ENCODE measurements around the gene KCTD18. TPM values are rescaled to one million over a fixed set of nuclear protein-coding genes. Genes with fewer than 3 reads are reported as not detected.
A peak's percentile ranks its signal among the peaks of the same experiment; 100 is the strongest.

The KCTD18 gene
- polyA plus RNA-seq, 1 of the 3 experiments (the other 2 are of a cell fraction): 8.0 TPM

DNA sequence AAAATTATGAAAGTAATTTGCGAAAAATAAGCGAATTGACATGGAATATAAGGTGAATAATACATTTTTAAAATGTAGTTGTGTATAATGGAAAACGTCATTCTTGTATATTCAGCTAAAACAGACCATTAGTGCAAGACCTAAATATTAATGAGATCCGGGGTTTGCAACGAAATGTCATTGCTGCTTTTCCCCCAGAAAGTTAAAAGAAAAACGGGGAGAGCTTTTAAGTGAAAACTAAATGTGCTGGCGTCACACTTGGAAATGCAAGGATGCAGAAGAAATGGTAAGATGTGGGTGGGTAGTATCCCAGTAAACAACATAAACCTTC, 15.6 kb upstream of the KCTD18 start:
- Histone ChIP-seq H4K20me1 (ENCODE audit: insufficient read depth) (no peaks in the 10 kb centered on the region), H3K4me1 (ENCODE audit: control insufficient read depth in 1 of 2, insufficient read depth in 2 of 2, low read depth in 1 of 2, low read length in 1 of 2) (peaks cover 11 to 13% of the 10 kb centered on the region in 2 experiments; a peak in 3 of 4 replicates), H2AFZ (ENCODE audit: low read depth) (peak overlapping the region; percentile 99), H3K9ac (peak overlapping the region; percentile 52; the same call in 1 of the 2 replicates), H3K9me3 (no peaks in the 10 kb centered on the region), H3K27ac (ENCODE audit: low read depth in 2 of 2, low read length in 1 of 2) (peak overlapping the region in 1 of 2 experiments; percentile 72; a peak in 2 of 4 replicates), H3K79me2 (ENCODE audit: insufficient read depth) (peaks cover 44% of the 10 kb centered on the region), H3K4me2 (peak overlapping the region; percentile 83), H3K9me2 (no peaks in the 10 kb centered on the region), H3F3A (replicated peaks; ENCODE audit: insufficient read depth) (no peaks in the 10 kb centered on the region), H3K27me3 (ENCODE audit: insufficient read depth) (no peaks in the 10 kb centered on the region; the same call in 1 of the 2 replicates), H3K4me3 (ENCODE audit: low read depth in 2 of 2, low read length in 1 of 2) (peak overlapping the region; percentile 92 to 96), H3K36me3 (replicated peaks in 1 of 2; ENCODE audit: control insufficient read depth in 1 of 2, insufficient read depth in 2 of 2, low read length in 1 of 2) (no peaks in the 10 kb centered on the region)
- 4% methylated on average over 7 of the region's 7 CpGs for WGBS (ENCODE audit: low lambda C conversion rate)
- no peak for DNase-seq
- CTCF ChIA-PET: interaction anchor here (0.6 to 2.8 kb wide), 5 partner anchors 11 to 176 kb away, joined by 3 to 16 read pairs (median 3); partner anchors contain the start of gene KCTD18
- POLR2A ChIA-PET: interaction anchor here (1.1 kb wide), 1 partner anchor 339 kb away, joined by 3 read pairs; the partner anchor contains the start of gene CLK1
- TF ChIP-seq, protein P1, sequence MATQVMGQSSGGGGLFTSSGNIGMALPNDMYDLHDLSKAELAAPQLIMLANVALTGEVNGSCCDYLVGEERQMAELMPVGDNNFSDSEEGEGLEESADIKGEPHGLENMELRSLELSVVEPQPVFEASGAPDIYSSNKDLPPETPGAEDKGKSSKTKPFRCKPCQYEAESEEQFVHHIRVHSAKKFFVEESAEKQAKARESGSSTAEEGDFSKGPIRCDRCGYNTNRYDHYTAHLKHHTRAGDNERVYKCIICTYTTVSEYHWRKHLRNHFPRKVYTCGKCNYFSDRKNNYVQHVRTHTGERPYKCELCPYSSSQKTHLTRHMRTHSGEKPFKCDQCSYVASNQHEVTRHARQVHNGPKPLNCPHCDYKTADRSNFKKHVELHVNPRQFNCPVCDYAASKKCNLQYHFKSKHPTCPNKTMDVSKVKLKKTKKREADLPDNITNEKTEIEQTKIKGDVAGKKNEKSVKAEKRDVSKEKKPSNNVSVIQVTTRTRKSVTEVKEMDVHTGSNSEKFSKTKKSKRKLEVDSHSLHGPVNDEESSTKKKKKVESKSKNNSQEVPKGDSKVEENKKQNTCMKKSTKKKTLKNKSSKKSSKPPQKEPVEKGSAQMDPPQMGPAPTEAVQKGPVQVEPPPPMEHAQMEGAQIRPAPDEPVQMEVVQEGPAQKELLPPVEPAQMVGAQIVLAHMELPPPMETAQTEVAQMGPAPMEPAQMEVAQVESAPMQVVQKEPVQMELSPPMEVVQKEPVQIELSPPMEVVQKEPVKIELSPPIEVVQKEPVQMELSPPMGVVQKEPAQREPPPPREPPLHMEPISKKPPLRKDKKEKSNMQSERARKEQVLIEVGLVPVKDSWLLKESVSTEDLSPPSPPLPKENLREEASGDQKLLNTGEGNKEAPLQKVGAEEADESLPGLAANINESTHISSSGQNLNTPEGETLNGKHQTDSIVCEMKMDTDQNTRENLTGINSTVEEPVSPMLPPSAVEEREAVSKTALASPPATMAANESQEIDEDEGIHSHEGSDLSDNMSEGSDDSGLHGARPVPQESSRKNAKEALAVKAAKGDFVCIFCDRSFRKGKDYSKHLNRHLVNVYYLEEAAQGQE (IDR thresholded peaks at IDR 0.05; ENCODE audit: low read depth, low read length): no peak
- no peak for TF ChIP-seq JUND (IDR thresholded peaks at IDR 0.05)
- TF ChIP-seq MXI1 (IDR thresholded peaks at IDR 0.05; ENCODE audit: low read depth, low read length): no peak
- TF ChIP-seq, protein P2, sequence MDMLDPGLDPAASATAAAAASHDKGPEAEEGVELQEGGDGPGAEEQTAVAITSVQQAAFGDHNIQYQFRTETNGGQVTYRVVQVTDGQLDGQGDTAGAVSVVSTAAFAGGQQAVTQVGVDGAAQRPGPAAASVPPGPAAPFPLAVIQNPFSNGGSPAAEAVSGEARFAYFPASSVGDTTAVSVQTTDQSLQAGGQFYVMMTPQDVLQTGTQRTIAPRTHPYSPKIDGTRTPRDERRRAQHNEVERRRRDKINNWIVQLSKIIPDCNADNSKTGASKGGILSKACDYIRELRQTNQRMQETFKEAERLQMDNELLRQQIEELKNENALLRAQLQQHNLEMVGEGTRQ (IDR thresholded peaks at IDR 0.05; ENCODE audit: borderline replicate concordance, low read depth, low read length): no peak
- no peak for TF ChIP-seq CHD2 (IDR thresholded peaks at IDR 0.05; ENCODE audit: low read length, partially characterized antibody)
- TF ChIP-seq TAF1 (IDR thresholded peaks at IDR 0.05; ENCODE audit: borderline replicate concordance, low read depth, low read length): no peak
- TF ChIP-seq GABPA (IDR thresholded peaks at IDR 0.05; ENCODE audit: low read depth): no peak
- no peak for TF ChIP-seq EP300 (IDR thresholded peaks at IDR 0.05; ENCODE audit: borderline replicate concordance in 1 of 2, low read depth in 1 of 2, low read length in 1 of 2)
- no peak for TF ChIP-seq NRF1 (IDR thresholded peaks at IDR 0.05; ENCODE audit: low read depth, low read length)
- TF ChIP-seq FOXM1 (IDR thresholded peaks at IDR 0.05; ENCODE audit: low read depth): no peak
- TF ChIP-seq EZH2phosphoT487 (IDR thresholded peaks at IDR 0.05; ENCODE audit: borderline replicate concordance, low read depth): no peak
- no peak for TF ChIP-seq RAD21 (IDR thresholded peaks at IDR 0.05; ENCODE audit: low read length)
- TF ChIP-seq SMC3 (IDR thresholded peaks at IDR 0.05; ENCODE audit: low read depth, low read length): no peak
- no peak for TF ChIP-seq ELF1 (IDR thresholded peaks at IDR 0.05)

Data from SK-N-SH (cell line).